Stomach smooth muscle (tissue), 2 donors: Measurements from ENCODE around the gene LIX1L.

ENCODE experiments used
- H3K27ac ChIP-seq: one replicate; pipeline ENCODE4 v1.7.0; 2013; ENCODE audit warnings: mild to moderate bottlenecking, low read length, inconsistent platforms
- H3K27me3 ChIP-seq, 2 donors: one replicate each; pipeline ENCODE4 v1.7.0; 2013; ENCODE audit warnings: low read length in 2 of 2; ENCODE audit not compliant: insufficient read depth in 2 of 2, control insufficient read depth in 1 of 2
- H3K36me3 ChIP-seq, 2 donors: one replicate each; pipeline ENCODE4 v1.7.0; 2013; ENCODE audit warnings: low read length in 2 of 2; ENCODE audit not compliant: control insufficient read depth in 2 of 2, insufficient read depth in 2 of 2
- H3K4me1 ChIP-seq: one replicate; pipeline ENCODE4 v1.7.0; 2013; ENCODE audit warnings: low read length; ENCODE audit not compliant: control insufficient read depth, insufficient read depth
- H3K4me3 ChIP-seq, 2 donors: one replicate each; pipeline ENCODE4 v1.7.0; 2013; ENCODE audit warnings: low read length in 2 of 2
- H3K9ac ChIP-seq, 2 donors: one replicate each; pipeline ENCODE4 v1.7.0; 2013; ENCODE audit warnings: low read length in 2 of 2, mild to moderate bottlenecking in 1 of 2
- H3K9me3 ChIP-seq, 2 donors: one replicate each; pipeline ENCODE4 v1.7.0; 2013; ENCODE audit warnings: low read length in 2 of 2; ENCODE audit not compliant: control insufficient read depth in 2 of 2
- donor health status: healthy.
- donor health status: Pancreatic carcinoma.

LIX1L gene

DNA sequence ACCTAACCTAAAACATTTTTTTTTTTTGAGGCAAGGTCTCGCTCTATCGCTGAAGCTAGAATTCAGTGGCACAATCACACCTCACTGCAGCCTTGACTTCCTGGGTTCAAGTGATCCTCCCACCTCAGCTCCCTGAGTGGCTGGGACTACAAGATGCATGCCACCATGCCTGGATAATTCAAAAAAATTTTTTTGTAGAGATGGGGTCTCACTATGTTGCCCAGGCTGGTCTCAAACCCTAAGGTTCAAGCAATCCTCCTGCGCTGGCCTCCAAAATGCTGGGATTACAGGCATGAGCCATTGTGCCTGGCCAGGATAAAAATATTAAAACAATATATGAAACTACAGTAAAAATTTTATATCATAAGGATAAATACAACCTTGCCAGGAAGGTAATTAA is 4.9 kb downstream of the LIX1L start:
- H3K9ac ChIP-seq = no peak overlapping the region
- peaks cover 2 to 9% of the 10 kb centered on the region in 2 donors for H3K36me3 ChIP-seq
- H3K27ac ChIP-seq = no peak overlapping the region
- H3K4me3 ChIP-seq = no peak overlapping the region
- peaks cover 28% of the 10 kb centered on the region for H3K4me1 ChIP-seq
- H3K27me3 ChIP-seq = no peaks in the 10 kb centered on the region
- H3K9me3 ChIP-seq = no peaks in the 10 kb centered on the region

DNA sequence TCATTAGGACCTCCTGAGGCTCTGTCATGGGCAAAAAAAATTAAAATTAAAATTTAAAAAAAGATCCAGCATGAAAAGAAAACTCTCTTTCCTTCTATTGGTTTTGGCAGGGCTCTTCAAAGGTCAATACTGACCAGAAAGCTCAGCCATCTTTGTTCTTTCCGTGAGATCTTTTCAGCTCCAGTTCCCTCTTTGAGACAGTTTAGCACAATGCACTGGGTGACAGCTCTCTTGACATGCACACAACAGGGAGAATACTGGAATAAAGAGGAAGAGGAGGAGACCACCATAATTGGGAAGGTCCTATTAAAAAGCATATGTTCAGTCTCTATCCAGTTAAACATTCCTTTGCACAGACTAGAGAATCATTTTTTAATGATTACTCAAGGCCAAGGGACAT is 6.3 kb downstream of the LIX1L start:
- no peak overlapping the region for H3K9ac ChIP-seq
- H3K9me3 ChIP-seq = no peaks in the 10 kb centered on the region
- H3K4me1 ChIP-seq = peaks cover 26% of the 10 kb centered on the region
- peaks cover 7 to 17% of the 10 kb centered on the region in 2 donors for H3K36me3 ChIP-seq
- no peak overlapping the region for H3K4me3 ChIP-seq
- H3K27me3 ChIP-seq = no peaks in the 10 kb centered on the region
- H3K27ac ChIP-seq = no peak overlapping the region

DNA sequence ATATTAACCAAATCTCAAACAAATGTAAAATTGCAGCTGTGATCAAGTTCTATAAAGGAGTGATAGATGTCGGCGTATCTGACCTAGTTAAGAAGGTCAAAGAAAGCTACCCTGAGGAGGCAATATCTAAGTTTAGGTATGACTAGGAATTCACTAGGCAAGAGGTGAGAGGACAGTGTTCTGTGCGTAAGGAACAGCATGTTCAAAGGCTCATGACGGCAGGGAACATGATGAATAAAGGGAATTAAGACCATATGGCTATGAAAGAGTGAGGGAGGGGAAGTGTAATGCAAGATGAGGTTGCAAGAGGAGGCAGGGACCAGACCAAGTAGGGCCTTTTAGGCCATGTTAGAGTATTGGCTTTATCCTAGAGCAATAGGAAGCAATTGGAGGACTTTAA is 8.6 kb downstream of the LIX1L start:
- H3K9me3 ChIP-seq = no peaks in the 10 kb centered on the region
- no peak overlapping the region for H3K27ac ChIP-seq
- peaks cover 7 to 20% of the 10 kb centered on the region in 2 donors for H3K36me3 ChIP-seq
- H3K4me3 ChIP-seq = no peak overlapping the region
- no peak overlapping the region for H3K9ac ChIP-seq
- H3K27me3 ChIP-seq = no peaks in the 10 kb centered on the region
- peaks cover 9% of the 10 kb centered on the region for H3K4me1 ChIP-seq

DNA sequence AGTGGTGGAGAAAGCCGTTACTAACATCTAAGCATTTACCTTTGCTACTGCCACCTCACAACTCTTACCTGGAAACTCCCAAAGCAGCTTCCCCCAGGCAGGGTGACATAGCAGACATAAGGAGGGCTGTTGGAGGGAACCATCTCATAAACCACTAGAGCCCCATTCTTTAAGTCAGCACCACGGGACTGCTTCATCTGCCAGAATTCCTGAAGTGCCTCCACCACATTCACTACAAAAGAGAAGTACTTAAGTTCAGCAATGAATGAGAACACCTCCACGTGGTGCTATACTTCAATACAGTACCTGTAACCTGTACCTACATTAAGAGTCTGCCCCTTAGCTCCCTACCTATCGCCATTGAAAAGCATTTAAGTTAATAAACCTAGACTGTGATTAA is 10.3 kb downstream of the LIX1L start:
- Histone ChIP-seq H3K9me3 (no peaks in the 10 kb centered on the region), H3K4me1 (peaks cover 3% of the 10 kb centered on the region), H3K27me3 (no peaks in the 10 kb centered on the region), H3K27ac (no peak overlapping the region), H3K36me3 (peaks cover 12 to 22% of the 10 kb centered on the region in 2 donors), H3K4me3 (no peak overlapping the region), H3K9ac (no peak overlapping the region)

DNA sequence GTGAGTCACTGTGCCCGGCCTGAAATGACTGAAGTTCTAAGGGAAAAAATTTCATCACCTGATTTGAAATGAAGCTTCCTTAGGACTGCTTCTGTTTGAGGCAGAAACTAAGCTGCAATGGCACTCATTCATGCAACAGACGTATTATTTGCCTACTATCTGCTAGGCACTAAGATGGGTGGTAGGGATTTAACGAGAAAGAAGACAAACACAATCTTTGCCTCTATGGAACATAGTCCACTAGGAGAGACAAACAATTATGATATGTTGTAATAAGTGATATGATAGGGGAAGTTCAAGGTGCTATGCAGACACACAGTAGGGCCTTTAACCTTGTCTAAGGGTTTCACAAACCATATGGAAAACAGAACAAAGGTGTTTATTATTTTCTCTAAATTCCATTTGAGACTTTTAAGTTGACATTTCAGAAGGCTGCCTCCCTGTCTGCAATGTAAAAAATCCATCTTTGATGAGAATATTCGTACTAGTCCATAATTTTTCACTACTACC is 11.3 kb downstream of the LIX1L start:
- H3K4me1 ChIP-seq = peaks cover 3% of the 10 kb centered on the region
- H3K9ac ChIP-seq = no peak overlapping the region
- H3K36me3 ChIP-seq = peaks cover 12 to 25% of the 10 kb centered on the region in 2 donors

DNA sequence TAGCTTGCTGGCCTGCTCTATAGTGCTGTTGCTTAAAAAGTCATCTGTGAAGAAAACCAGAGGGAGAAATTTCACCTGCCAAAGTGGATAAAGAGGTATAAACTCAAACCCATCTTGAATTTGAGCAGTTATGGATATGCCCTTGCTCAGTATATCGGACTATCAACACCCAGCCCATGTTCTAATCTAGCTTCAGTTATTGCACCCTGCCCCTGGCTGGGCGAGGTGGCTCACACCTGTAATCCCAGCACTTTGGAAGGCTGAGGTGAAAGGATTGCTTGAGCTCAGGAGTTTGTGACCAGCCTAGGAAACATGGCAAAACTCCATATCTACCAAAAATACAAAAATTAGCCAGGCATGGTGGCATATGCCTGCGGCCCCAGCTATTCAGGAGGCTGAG is 13.3 kb downstream of the LIX1L start:
- Histone ChIP-seq H3K27me3 (no peaks in the 10 kb centered on the region), H3K4me1 (no peaks in the 10 kb centered on the region), H3K27ac (no peak overlapping the region), H3K4me3 (no peak overlapping the region), H3K9me3 (no peaks in the 10 kb centered on the region), H3K36me3 (peaks cover 13 to 21% of the 10 kb centered on the region in 2 donors), H3K9ac (no peak overlapping the region)

More for the DNA sequence above, 11.3 kb downstream of the LIX1L start:
- H3K27ac ChIP-seq = no peak overlapping the region
- no peaks in the 10 kb centered on the region for H3K27me3 ChIP-seq
- H3K4me3 ChIP-seq = no peak overlapping the region
- no peaks in the 10 kb centered on the region for H3K9me3 ChIP-seq

DNA sequence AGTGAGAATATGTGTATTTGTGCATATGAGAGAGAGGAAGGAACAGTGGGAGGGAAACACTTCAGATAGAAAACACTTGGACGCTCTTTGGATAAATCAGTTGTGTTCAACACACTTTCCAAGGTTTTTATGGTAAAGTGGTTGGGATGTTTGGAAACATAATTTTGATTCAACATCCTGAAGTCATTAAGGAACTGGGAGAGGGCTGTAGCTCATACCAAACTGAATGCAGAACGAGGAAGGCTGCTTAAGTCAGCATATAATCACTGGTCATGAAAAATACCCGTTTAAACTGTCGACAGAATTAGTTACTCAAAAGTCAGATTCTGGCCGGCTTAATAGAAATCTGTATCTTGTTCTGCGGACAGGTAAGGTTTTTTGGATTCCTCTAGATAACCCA is 14.9 kb downstream of the LIX1L start:
- Histone ChIP-seq H3K9me3 (no peaks in the 10 kb centered on the region), H3K9ac (no peak overlapping the region), H3K36me3 (peaks cover 13 to 16% of the 10 kb centered on the region in 2 donors), H3K4me1 (no peaks in the 10 kb centered on the region), H3K27me3 (no peaks in the 10 kb centered on the region), H3K4me3 (no peak overlapping the region), H3K27ac (no peak overlapping the region)

DNA sequence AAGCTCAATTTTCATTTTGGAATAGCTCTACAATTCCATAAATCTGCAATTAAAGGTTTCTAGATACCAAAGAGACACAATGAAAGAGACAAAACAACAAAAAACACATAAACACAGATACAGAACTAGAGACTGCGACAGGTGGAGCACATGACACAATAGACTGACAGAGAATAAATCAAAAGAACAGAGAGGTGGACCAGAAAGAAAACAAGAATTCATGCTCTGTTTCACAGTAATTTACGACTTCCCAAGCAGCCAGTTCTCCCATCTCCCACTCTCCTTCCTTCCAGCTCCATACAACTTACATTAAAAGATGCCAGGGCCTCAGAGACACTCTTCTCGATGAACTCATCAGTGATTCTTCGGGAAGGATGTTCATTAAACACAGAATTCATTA is 15.4 kb downstream of the LIX1L start:
- H3K27me3 ChIP-seq = no peaks in the 10 kb centered on the region
- H3K9me3 ChIP-seq = no peaks in the 10 kb centered on the region
- H3K27ac ChIP-seq = no peak overlapping the region
- H3K9ac ChIP-seq = no peak overlapping the region
- H3K4me3 ChIP-seq = no peak overlapping the region
- no peaks in the 10 kb centered on the region for H3K4me1 ChIP-seq
- peaks cover 16 to 17% of the 10 kb centered on the region in 2 donors for H3K36me3 ChIP-seq

DNA sequence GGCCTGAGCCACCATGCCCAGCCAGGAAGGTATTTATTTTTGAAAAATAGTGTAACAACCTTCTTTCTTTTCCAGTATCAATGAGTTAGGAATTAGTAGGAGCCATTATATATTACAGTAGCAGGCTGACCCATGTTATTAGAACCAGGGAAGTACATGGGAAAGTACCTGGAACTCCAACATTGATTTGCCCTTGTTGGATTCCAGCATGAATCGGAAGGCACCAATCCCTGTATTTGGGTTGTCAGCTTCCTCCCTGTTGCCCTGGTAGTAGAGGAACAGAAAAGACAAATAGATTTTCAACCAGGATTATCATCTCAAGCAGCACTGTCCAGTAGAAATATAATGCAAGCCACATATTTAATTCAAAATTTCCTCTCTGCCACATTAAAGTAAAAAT is 20.4 kb downstream of the LIX1L start:
- peaks cover 22 to 27% of the 10 kb centered on the region in 2 donors for H3K36me3 ChIP-seq

DNA sequence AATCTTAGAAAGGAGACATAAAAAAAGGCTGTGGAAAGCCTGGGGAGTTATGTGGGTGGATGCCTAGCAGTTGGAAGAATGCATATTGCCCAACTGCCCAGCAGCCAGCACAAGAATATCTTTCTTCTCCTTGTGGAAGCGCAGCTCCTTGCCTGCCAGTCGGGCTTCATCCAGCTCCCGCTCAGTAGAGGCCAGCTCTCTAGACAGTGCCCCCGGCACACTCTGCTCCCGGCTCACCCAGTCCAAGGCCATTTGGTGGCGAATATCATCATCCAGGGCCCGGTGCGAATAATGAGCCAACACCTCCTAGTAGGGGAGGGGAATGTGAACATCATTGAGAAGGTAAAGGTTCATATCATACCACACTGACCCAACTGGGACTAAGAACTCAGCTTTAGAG is 21.6 kb downstream of the LIX1L start:
- H3K4me1 ChIP-seq = no peaks in the 10 kb centered on the region
- no peak overlapping the region for H3K9ac ChIP-seq
- no peak overlapping the region for H3K4me3 ChIP-seq
- H3K9me3 ChIP-seq = no peaks in the 10 kb centered on the region
- no peaks in the 10 kb centered on the region for H3K27me3 ChIP-seq
- H3K36me3 ChIP-seq = peaks cover 18 to 25% of the 10 kb centered on the region in 2 donors
- H3K27ac ChIP-seq = no peak overlapping the region

More for the DNA sequence above, 20.4 kb downstream of the LIX1L start:
- no peak overlapping the region for H3K9ac ChIP-seq
- no peaks in the 10 kb centered on the region for H3K9me3 ChIP-seq
- no peak overlapping the region for H3K4me3 ChIP-seq
- no peak overlapping the region for H3K27ac ChIP-seq
- no peaks in the 10 kb centered on the region for H3K27me3 ChIP-seq
- no peaks in the 10 kb centered on the region for H3K4me1 ChIP-seq

DNA sequence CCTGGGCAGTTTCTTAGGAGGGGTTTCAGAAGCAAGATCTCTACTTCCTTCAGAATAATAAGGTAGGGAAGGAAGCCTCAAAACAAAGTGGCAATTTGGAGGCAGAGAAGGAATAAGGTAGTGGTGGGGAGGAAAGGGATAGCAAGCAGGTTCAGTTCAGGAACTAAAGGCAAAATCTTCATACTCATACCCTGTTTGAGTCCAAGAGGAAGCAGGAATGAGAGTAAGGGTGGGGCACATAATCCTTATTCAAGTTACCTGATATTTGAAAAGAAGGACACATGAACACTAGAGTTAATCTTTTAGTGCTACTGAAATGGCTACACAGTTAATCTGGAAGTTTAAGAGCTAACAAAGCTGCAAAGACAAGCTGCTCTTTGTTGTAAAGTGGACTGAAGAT is 22.1 kb downstream of the LIX1L start:
- no peaks in the 10 kb centered on the region for H3K9me3 ChIP-seq
- H3K36me3 ChIP-seq = peaks cover 18 to 25% of the 10 kb centered on the region in 2 donors
- no peak overlapping the region for H3K27ac ChIP-seq
- no peaks in the 10 kb centered on the region for H3K4me1 ChIP-seq
- H3K9ac ChIP-seq = no peak overlapping the region
- H3K4me3 ChIP-seq = no peak overlapping the region
- H3K27me3 ChIP-seq = no peaks in the 10 kb centered on the region
